Thyroid gland (tissue), 4 donors: ENCODE results near the gene DARS2. TPM values are rescaled to one million over a fixed set of nuclear protein-coding genes. Genes with fewer than 3 reads are reported as not detected.
"Not testable (repeated sequence)": the region's sequence is repeated elsewhere in the genome, so short reads cannot be mapped to it uniquely, and the experiment has no call there.

Experiments used
- DNase-seq, 2 donors: peaks; one replicate each; pipeline ENCODE4 v3.0.0-alpha.2; 2019
- H3K27ac ChIP-seq, 3 donors: fragments of 200-600 bp; sonication (generic); 1 replicate in 2 of 3; 2 replicates in 1 of 3; pipeline ENCODE4 v1.5.1; 2016 to 2019; ENCODE audit warnings: mild to moderate bottlenecking in 1 of 3, moderate library complexity in 1 of 3
- H3K27me3 ChIP-seq: fragments of 200-600 bp; sonication (generic); one replicate; pipeline ENCODE4 v1.5.1; 2019
- H3K36me3 ChIP-seq, 2 donors: fragments of 200-600 bp; sonication (generic); one replicate each; pipeline ENCODE4 v1.5.1; 2016 to 2019
- H3K4me1 ChIP-seq, 2 donors: fragments of 200-600 bp; sonication (generic); one replicate each; pipeline ENCODE4 v1.5.1; 2017 to 2019
- H3K4me3 ChIP-seq, 3 donors: fragments of 200-600 bp; sonication (generic); replicated peaks in 1 of 3; 1 replicate in 2 of 3; 2 replicates in 1 of 3; pipeline ENCODE4 v1.5.1; 2016; ENCODE audit warnings: mild to moderate bottlenecking in 1 of 3
- H3K9me3 ChIP-seq: fragments of 200-600 bp; sonication (generic); one replicate; pipeline ENCODE4 v1.5.1; 2017
- POLR2A ChIP-seq, 2 donors: fragments of 450-650 bp; IDR thresholded peaks; one replicate each; pipeline ENCODE4 v1.6.1; 2017; ENCODE audit warnings: antibody characterized with exemption in 2 of 2, mild to moderate bottlenecking in 2 of 2, moderate library complexity in 1 of 2
- WGBS, 2 donors: methylation state at CpG; one replicate each; pipeline ENCODE4 v1.1.5; 2017; 5-methylcytosine and 5-hydroxymethylcytosine counted together
- intact Hi-C: fragments of 100-400 bp; cut with DNase I; formaldehyde crosslinking; loops from one replicate; pipeline ENCODE4 v1.15.1; 2023
- total RNA-seq, 4 donors: library from RNA; depleted of rRNA; stranded (reverse); fragments of >200 nt; gene quantifications; one replicate each; pipeline ENCODE4 v1.2.3, GENCODE V29; 2016
- TF ChIP-seq, protein P1 (sequence below), 6 experiments: fragments of 200-600 bp in 3 of 6; fragments of 450-650 bp in 3 of 6; sonication (generic) in 3 of 6; IDR thresholded peaks; one replicate each; pipeline ENCODE4 v1.5.1; 2016 to 2019; ENCODE audit warnings: antibody characterized with exemption in 6 of 6, mild to moderate bottlenecking in 2 of 6, inconsistent platforms in 1 of 6, moderate library complexity in 1 of 6

Gene DARS2
- total RNA-seq, 4 donors from 2014 or later = 14.9 to 26.9 (median 20.7) TPM

DNA sequence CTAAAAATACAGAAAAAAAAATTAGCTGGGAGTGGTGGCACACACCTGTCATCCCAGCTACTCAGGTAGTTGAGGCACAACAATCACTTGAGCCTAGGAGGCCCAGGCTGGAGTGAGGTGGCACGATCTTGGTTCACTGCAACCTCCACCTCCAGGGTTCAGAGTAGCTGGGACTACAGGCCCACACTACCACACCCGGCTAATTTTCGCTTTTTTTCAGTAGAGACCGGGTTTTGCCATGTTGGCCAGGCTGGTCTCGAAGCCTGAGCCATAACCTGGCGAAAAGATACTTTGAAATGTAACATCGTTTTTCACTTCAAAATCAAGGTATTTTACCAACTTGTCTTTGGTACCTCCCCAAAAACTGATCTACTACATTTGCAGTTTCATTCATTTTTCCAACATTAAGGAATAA lies 37.3 kb downstream of the DARS2 start:
- WGBS, 2 donors = 92 to 96% methylated on average over 7 of the region's 7 CpGs

DNA sequence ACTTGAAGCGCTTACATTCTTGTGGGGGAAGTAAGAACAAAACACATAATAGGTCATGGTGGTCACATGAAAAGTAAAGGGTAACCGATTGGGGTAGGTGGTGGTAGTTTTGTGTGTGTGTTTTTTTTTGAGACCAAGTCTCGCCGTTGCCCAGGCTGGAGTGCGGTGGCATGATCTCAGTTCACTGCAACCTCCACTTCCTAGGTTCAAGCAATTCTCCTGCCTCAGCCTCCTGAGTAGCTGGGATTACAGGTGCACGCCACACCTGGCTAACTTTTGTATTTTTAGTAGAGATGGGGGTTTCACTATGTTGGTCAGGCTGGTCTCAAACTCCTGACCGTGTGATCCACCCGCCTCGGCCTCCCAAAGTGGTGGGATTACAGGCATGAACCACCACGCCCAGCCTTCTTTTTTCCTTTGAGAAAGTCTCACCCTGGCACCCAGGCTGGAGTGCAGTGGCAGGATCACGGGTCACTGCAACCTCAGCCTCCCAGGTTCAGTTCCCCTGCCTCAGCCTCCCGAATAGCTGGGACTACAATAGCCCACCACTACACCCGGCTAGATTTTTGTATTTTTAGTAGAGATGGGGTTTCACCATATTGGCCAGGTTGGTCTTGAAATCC lies 37.8 kb downstream of the DARS2 start:
- H3K27me3 ChIP-seq, DNase-seq, H3K27ac ChIP-seq, H3K4me3 ChIP-seq, intact Hi-C loops, H3K9me3 ChIP-seq: not testable (repeated sequence)
- H3K4me1 ChIP-seq = peaks cover 11 to 14% of the 10 kb centered on the region in 2 donors
- peaks cover 35 to 38% of the 10 kb centered on the region in 2 donors for H3K36me3 ChIP-seq
- 85 to 89% methylated on average over 13 of the region's 13 CpGs for WGBS, 2 donors

More for the DNA sequence above, 37.3 kb downstream of the DARS2 start:
- Histone ChIP-seq H3K36me3 (peaks cover 35 to 42% of the 10 kb centered on the region in 2 donors), H3K27me3 (no peaks in the 10 kb centered on the region), H3K4me3 (no peak overlapping the region), H3K27ac (no peak overlapping the region), H3K4me1 (peaks cover 6 to 13% of the 10 kb centered on the region in 2 donors), H3K9me3 (no peaks in the 10 kb centered on the region)
- intact Hi-C loops = no loop called here
- no peak for DNase-seq
- TF ChIP-seq, protein P1, sequence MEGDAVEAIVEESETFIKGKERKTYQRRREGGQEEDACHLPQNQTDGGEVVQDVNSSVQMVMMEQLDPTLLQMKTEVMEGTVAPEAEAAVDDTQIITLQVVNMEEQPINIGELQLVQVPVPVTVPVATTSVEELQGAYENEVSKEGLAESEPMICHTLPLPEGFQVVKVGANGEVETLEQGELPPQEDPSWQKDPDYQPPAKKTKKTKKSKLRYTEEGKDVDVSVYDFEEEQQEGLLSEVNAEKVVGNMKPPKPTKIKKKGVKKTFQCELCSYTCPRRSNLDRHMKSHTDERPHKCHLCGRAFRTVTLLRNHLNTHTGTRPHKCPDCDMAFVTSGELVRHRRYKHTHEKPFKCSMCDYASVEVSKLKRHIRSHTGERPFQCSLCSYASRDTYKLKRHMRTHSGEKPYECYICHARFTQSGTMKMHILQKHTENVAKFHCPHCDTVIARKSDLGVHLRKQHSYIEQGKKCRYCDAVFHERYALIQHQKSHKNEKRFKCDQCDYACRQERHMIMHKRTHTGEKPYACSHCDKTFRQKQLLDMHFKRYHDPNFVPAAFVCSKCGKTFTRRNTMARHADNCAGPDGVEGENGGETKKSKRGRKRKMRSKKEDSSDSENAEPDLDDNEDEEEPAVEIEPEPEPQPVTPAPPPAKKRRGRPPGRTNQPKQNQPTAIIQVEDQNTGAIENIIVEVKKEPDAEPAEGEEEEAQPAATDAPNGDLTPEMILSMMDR (IDR thresholded peaks at IDR 0.05) = no peak
- TF ChIP-seq POLR2A (IDR thresholded peaks at IDR 0.05) = no peak

DNA sequence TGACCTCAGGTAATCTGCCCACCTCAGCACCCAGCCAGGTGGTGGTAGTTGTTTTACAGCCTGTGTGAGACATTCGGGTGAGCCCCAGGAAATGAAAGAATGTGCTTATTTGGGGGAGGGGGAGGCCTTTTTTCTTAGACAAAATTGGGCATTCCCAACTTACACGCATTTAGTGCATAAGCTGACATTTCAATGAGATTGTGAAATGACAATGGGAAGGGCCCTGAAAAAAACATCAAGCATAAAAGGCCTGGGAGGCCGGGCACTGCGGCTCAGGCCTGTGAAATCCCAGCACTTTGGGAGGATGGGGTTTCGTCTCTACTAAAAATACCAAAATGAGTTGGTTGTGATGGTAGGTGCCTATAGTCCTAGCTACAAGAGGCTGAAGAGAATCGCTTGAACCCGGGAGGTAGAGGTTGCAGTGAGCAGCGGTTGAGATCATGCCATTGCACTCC lies 38.3 kb downstream of the DARS2 start:
- Histone ChIP-seq H3K4me1 (peaks cover 12 to 14% of the 10 kb centered on the region in 2 donors), H3K4me3 (no peak overlapping the region), H3K27ac (no peak overlapping the region), H3K27me3 (no peaks in the 10 kb centered on the region), H3K9me3 (no peaks in the 10 kb centered on the region), H3K36me3 (peaks cover 35% of the 10 kb centered on the region in 2 donors)
- DNase-seq = no peak
- 82 to 87% methylated on average over 8 of the region's 8 CpGs for WGBS, 2 donors
- intact Hi-C loops = no loop called here
- TF ChIP-seq, protein P1 (IDR thresholded peaks at IDR 0.05) = no peak
- TF ChIP-seq POLR2A (IDR thresholded peaks at IDR 0.05) = no peak

DNA sequence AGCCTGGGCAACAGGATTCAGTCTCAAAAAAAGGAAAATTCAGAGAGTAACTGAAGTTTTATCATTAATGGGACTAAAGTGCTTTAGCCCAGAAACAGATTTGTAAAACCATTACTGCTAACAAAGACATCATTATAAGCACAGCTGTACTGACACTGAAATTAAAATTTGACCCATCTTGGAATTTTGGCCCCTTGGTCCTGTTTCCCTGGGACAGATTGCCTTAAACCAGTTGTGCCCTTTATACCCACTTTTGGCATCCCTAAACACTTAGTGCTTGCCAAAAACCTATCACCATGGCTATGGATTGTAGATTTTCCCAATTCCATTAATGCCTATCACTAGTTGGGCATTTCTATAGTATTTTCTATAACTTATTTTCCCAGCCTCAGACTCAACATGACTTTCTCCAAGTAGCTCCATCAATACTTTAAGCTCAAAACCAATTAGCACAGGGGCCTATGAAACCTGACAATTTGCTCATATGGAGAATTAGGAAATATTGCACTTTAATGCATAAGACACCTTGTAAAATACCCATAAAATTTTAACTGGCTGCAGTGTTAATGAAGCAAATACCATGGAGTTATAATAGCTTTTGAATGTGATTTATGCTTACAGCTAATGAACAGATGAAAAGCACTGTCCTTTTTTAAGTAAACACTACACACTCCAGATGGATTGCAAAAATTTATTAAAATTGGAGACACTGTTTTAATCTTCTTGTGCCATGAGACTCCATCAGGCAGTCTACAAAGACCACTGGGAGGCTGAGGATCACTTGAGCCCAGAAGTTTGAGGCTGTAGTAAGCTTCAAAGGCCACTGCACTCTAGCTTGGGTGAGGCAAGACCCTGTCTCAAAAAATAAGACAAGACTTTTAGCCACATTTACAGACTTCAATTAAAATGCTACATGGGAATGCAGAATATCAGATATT lies 39.0 kb downstream of the DARS2 start:
- Histone ChIP-seq H3K4me1 (peaks cover 12 to 14% of the 10 kb centered on the region in 2 donors), H3K4me3 (no peak overlapping the region), H3K9me3 (no peaks in the 10 kb centered on the region), H3K27me3 (no peaks in the 10 kb centered on the region), H3K27ac (no peak overlapping the region), H3K36me3 (peaks cover 28 to 31% of the 10 kb centered on the region in 2 donors)
- intact Hi-C loops = no loop called here
- TF ChIP-seq POLR2A (IDR thresholded peaks at IDR 0.05) = no peak
- TF ChIP-seq, protein P1 (IDR thresholded peaks at IDR 0.05) = no peak
- no peak for DNase-seq

DNA sequence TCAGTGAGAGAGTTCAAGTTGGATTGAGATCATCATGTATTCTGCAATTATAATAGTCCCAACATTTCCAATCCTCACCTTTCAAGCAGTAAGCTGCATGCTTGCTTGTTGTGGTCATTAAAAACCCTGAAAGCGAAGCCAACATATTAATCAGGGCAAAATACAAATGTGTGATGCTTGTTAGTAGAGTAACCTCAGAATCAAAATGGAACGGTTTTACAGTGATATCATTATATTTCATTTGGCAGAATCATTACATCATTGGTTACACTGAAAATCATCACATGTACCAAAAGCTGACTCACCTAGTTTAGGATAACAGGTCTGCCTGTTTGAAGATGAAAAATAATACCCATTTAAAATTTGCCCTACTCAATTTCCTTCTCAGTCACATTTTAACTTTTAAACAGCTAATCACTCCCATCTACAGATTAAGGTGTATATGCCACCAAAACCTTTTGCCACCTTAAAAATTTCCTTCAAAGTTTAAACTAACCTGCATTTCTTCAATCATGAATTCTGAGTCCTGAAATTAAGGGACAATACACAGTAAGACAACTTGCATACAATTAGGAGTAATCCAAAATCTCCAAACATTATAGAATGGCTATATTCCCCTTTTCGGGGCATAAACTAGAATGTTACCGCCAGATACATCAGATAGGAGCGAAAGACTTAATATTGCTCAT lies 39.9 kb downstream of the DARS2 start:
- H3K27ac ChIP-seq = no peak overlapping the region
- H3K4me1 ChIP-seq = peaks cover 16% of the 10 kb centered on the region in 2 donors
- intact Hi-C loops = no loop called here
- no peak for DNase-seq
- no peak overlapping the region for H3K4me3 ChIP-seq
- H3K9me3 ChIP-seq = no peaks in the 10 kb centered on the region
- 91 to 94% methylated on average over 5 of the region's 5 CpGs for WGBS, 2 donors
- no peaks in the 10 kb centered on the region for H3K27me3 ChIP-seq
- TF ChIP-seq, protein P1 (IDR thresholded peaks at IDR 0.05) = no peak
- TF ChIP-seq POLR2A (IDR thresholded peaks at IDR 0.05) = no peak
- peaks cover 23 to 28% of the 10 kb centered on the region in 2 donors for H3K36me3 ChIP-seq
